ENCODE measurements around the gene DSC1.

Gene DSC1

GRCh38 chr18:31197676-31198075 lies 35.0 kb upstream of the DSC1 start:
- no peak for TF ChIP-seq CTCF (IDR thresholded peaks at IDR 0.05)
- no peak for DNase-seq
- peaks cover 6% of the 10 kb centered on the region for H3K9me3 Mint-ChIP-seq
- H3K27ac Mint-ChIP-seq, result no peak overlapping the region
- no peak overlapping the region for H3K4me3 Mint-ChIP-seq
- no peaks in the 10 kb centered on the region for H3K27me3 Mint-ChIP-seq (ENCODE audit: low read depth, poor library complexity)
- no peaks in the 10 kb centered on the region for H3K36me3 Mint-ChIP-seq (ENCODE audit: low read depth)
- H3K4me1 Mint-ChIP-seq, result peaks cover 24% of the 10 kb centered on the region

GRCh38 chr18:31195063-31195462 lies 32.4 kb upstream of the DSC1 start:
- Mint-ChIP-seq H3K27ac (no peak overlapping the region), H3K27me3 (ENCODE audit: low read depth, poor library complexity) (no peaks in the 10 kb centered on the region), H3K9me3 (no peaks in the 10 kb centered on the region), H3K4me3 (no peak overlapping the region), H3K36me3 (ENCODE audit: low read depth) (no peaks in the 10 kb centered on the region), H3K4me1 (peaks cover 34% of the 10 kb centered on the region)
- DNase-seq, result no peak
- TF ChIP-seq CTCF (IDR thresholded peaks at IDR 0.05), result no peak

GRCh38 chr18:31192086-31192776 lies 29.6 kb upstream of the DSC1 start:
- TF ChIP-seq CTCF (IDR thresholded peaks at IDR 0.05), result no peak
- Mint-ChIP-seq H3K4me1 (peaks cover 31% of the 10 kb centered on the region), H3K27ac (peak overlapping the region; percentile 69), H3K4me3 (no peak overlapping the region), H3K36me3 (ENCODE audit: low read depth) (no peaks in the 10 kb centered on the region), H3K27me3 (ENCODE audit: low read depth, poor library complexity) (no peaks in the 10 kb centered on the region), H3K9me3 (no peaks in the 10 kb centered on the region)
- no peak for DNase-seq

GRCh38 chr18:31190919-31191318 lies 28.3 kb upstream of the DSC1 start:
- Mint-ChIP-seq H3K27ac (no peak overlapping the region), H3K36me3 (ENCODE audit: low read depth) (no peaks in the 10 kb centered on the region), H3K27me3 (ENCODE audit: low read depth, poor library complexity) (no peaks in the 10 kb centered on the region), H3K4me3 (no peak overlapping the region), H3K4me1 (peaks cover 31% of the 10 kb centered on the region), H3K9me3 (no peaks in the 10 kb centered on the region)
- TF ChIP-seq CTCF (IDR thresholded peaks at IDR 0.05), result no peak
- no peak for DNase-seq

- peaks cover 31% of the 10 kb centered on the region for H3K4me1 Mint-ChIP-seq
- no peaks in the 10 kb centered on the region for H3K27me3 Mint-ChIP-seq (ENCODE audit: low read depth, poor library complexity)
- H3K9me3 Mint-ChIP-seq, result no peaks in the 10 kb centered on the region
- no peak overlapping the region for H3K27ac Mint-ChIP-seq
- H3K4me3 Mint-ChIP-seq, result no peak overlapping the region
- no peak for TF ChIP-seq CTCF (IDR thresholded peaks at IDR 0.05)
- H3K36me3 Mint-ChIP-seq (ENCODE audit: low read depth), result no peaks in the 10 kb centered on the region
- DNase-seq, result no peak
Observed at GRCh38 chr18:31189757-31190156, 27.1 kb upstream of the DSC1 start.

Measured in nephron progenitor cell (in vitro differentiated cells).